Measurements from ENCODE around the gene BSCL2. TPM values are rescaled to one million over a fixed set of nuclear protein-coding genes. Genes with fewer than 3 reads are reported as not detected.

BSCL2 gene
- total RNA-seq, 4 donors from 2014 or later: 25.7 to 69.4 (median 32.6) TPM

DNA sequence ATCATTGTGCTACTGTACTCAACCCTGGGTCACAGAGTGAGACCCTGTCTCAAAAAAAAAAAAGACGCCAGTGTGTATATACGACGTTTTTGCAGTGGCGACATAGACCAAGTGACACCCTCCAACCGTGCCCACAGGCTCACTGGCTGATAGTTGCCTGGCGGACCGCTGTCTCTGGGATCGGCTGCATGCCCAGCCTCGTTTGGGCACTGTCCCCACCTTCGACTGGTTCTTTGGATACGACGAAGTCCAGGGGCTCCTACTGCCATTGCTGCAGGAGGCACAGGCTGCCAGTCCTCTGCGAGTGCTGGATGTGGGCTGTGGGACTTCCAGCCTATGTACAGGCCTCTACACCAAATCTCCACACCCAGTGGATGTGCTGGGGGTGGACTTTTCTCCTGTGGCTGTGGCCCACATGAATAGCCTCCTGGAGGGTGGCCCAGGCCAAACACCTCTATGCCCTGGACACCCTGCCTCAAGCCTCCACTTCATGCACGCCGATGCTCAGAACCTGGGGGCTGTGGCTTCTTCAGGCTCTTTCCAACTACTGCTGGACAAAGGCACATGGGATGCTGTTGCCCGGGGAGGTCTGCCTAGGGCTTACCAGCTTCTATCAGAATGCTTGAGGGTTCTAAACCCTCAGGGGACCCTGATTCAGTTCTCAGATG, 40.8 kb downstream of the BSCL2 start:
- no peak for DNase-seq
- peak overlapping the region; percentile 91 to 97 (median 95) for H3K27ac ChIP-seq
- WGBS, 2 donors: 26 to 43% methylated on average over 7 to 14 of the region's 16 CpGs
- H3K9me3 ChIP-seq: no peaks in the 10 kb centered on the region
- H3K4me3 ChIP-seq: peak overlapping the region; percentile 78 to 94 (median 83)
- no peak for TF ChIP-seq POLR2A (IDR thresholded peaks at IDR 0.05)
- TF ChIP-seq, protein P1, sequence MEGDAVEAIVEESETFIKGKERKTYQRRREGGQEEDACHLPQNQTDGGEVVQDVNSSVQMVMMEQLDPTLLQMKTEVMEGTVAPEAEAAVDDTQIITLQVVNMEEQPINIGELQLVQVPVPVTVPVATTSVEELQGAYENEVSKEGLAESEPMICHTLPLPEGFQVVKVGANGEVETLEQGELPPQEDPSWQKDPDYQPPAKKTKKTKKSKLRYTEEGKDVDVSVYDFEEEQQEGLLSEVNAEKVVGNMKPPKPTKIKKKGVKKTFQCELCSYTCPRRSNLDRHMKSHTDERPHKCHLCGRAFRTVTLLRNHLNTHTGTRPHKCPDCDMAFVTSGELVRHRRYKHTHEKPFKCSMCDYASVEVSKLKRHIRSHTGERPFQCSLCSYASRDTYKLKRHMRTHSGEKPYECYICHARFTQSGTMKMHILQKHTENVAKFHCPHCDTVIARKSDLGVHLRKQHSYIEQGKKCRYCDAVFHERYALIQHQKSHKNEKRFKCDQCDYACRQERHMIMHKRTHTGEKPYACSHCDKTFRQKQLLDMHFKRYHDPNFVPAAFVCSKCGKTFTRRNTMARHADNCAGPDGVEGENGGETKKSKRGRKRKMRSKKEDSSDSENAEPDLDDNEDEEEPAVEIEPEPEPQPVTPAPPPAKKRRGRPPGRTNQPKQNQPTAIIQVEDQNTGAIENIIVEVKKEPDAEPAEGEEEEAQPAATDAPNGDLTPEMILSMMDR (IDR thresholded peaks at IDR 0.05): no peak
- intact Hi-C loops (cut with DNase I): no loop called here
- H3K27me3 ChIP-seq: no peaks in the 10 kb centered on the region
- H3K4me1 ChIP-seq: peaks cover 20 to 65% (median 40%) of the 10 kb centered on the region in 3 donors
- peaks cover 0 to 38% (median 10%) of the 10 kb centered on the region in 3 donors for H3K36me3 ChIP-seq

DNA sequence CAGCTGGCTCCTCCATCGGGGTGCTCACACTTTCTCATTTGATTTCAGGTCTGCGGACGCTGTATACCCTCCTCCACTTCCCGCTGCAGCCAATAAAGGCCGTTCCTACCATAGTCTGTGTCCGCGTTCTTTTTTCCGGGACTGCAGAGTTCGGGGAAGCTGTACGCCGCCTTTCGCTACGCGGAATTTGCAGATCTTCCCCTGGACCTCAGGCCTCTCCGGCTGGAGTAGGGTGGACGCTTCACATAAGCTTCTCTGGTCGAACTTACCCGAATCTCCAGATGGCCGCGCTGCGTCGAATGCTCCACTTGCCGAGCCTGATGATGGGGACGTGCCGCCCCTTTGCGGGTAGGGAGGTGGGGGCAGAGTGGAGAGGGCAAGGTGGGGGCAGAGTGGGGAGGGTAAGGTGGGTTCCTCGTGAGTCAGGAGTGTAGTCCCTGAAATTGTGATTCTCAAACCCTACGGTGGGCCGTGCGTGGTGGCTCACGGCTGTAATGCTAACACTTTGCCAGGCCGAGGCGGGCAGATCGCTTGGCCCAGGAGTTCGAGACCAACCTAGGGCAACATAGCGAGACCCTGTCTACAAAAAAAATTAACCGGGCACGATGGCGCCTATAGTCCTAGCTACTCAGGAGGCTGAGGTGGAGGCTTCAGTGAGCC, 41.5 kb downstream of the BSCL2 start:
- peak overlapping the region; percentile 78 to 94 (median 83) for H3K4me3 ChIP-seq
- no peak for DNase-seq
- H3K9me3 ChIP-seq: no peaks in the 10 kb centered on the region
- H3K36me3 ChIP-seq: peaks cover 0 to 44% (median 10%) of the 10 kb centered on the region in 3 donors
- 3% methylated on average over 24 to 33 of the region's 39 CpGs for WGBS, 2 donors
- H3K4me1 ChIP-seq: peaks cover 17 to 61% (median 38%) of the 10 kb centered on the region in 3 donors
- H3K27me3 ChIP-seq: no peaks in the 10 kb centered on the region
- peak overlapping the region; percentile 91 to 97 (median 95) for H3K27ac ChIP-seq
- intact Hi-C loops (cut with DNase I): no loop called here
- TF ChIP-seq POLR2A (IDR thresholded peaks at IDR 0.05): no peak
- TF ChIP-seq, protein P1 (IDR thresholded peaks at IDR 0.05): no peak

DNA sequence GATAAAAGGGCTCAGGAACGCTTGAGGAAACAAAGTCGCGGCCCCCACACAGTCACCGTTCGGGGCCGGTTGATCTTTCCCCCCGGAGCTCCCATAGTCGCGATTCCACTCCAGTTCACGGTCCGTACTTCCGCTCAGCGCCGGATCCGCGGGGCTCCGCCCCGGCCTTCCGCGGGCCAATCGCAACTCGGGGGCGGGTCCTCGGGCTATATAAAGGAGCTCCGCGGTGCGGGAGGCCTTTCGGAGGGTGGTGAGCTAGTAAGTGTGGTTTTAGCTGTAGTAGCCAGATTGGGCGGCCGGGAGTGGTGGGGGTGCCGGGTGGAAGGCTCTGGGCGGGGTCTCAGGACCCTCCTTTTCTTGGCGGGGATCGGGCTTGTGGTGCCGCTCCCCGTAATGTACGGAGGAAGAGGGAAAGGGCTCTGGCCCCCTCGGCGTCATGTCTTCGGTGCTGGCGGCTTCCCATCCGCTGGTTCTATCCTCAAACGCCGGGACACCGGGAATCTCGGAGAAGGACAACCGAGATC, 42.1 kb downstream of the BSCL2 start, which contains the start of the genes C11orf98 and CSKMT:
TSS of gene C11orf98 (minus strand) at position 136 of the 524 bp plus-strand sequence. CDS start at position 95, 41 bp downstream.
TSS of gene CSKMT (plus strand) at position 238 of the 524 bp plus-strand sequence. CDS start 568 bp downstream, outside the sequence.
- peak; percentile 68 for DNase-seq

DNA sequence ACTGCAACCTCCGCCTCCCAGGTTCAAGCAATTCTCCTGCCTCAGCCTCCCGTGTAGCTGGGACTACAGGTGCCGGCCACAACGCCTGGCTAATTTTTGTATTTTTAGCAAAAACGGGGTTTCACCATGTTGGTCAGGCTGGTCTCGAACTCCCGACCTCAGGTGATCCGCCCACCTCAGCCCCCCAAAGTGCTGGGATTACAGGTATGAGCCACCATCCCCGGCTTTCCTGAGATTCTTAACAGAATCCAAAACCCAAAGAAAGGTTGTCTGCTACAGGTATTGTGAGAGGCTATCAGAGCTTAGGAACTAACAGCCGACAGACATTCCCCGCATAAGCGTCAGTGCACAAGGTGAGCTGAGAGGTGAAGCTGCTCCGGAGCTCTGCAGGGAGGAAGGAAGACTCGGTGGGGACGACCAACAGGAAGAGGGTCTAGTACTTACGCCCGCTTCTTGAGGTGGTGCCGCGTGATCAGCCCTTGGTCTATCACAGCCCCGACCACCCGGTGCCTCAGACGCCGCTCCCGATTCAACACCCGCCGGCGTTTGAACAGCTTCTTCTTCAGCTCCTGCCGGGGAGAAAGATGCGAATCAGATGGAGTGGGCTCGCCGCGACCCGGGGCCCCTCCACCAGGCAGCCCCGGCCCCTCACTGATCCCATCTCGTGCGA, 42.7 kb downstream of the BSCL2 start:
- H3K4me3 ChIP-seq: peak overlapping the region; percentile 78 to 94 (median 83)
- intact Hi-C loops (cut with DNase I): no loop called here
- H3K27me3 ChIP-seq: no peaks in the 10 kb centered on the region
- peak overlapping the region; percentile 91 to 97 (median 95) for H3K27ac ChIP-seq
- no peak for DNase-seq
- WGBS, 2 donors: 0 to 2% methylated on average over 4 to 17 of the region's 36 CpGs
- no peaks in the 10 kb centered on the region for H3K9me3 ChIP-seq
- TF ChIP-seq POLR2A (IDR thresholded peaks at IDR 0.05): no peak
- TF ChIP-seq, protein P1 (IDR thresholded peaks at IDR 0.05): no peak
- H3K4me1 ChIP-seq: peaks cover 17 to 49% (median 29%) of the 10 kb centered on the region in 3 donors
- H3K36me3 ChIP-seq: peaks cover 0 to 44% (median 10%) of the 10 kb centered on the region in 3 donors

More for the DNA sequence above, 42.1 kb downstream of the BSCL2 start, which contains the start of the genes C11orf98 and CSKMT:
- H3K27ac ChIP-seq: peak within 1 kb of the TSS; percentile 91 to 97 (median 95)
- H3K9me3 ChIP-seq: no peaks in the 10 kb centered on the region
- WGBS, 2 donors: 0% methylated on average over 9 to 11 of the region's 47 CpGs
- TF ChIP-seq POLR2A (IDR thresholded peaks at IDR 0.05): peak in 3 of 4 donors; percentile 66 to 99 (median 96)
- TF ChIP-seq, protein P1 (IDR thresholded peaks at IDR 0.05): peak in 2 of 6 experiments; percentile 9
- peaks cover 17 to 55% (median 34%) of the 10 kb centered on the region in 3 donors for H3K4me1 ChIP-seq
- intact Hi-C loops (cut with DNase I): no loop called here
- peak within 1 kb of the TSS; percentile 78 to 94 (median 83) for H3K4me3 ChIP-seq
- H3K27me3 ChIP-seq: no peaks in the 10 kb centered on the region
- H3K36me3 ChIP-seq: peaks cover 0 to 44% (median 10%) of the 10 kb centered on the region in 3 donors
